Measurements from ENCODE around the gene ARFGEF2. TPM values are rescaled to one million over a fixed set of nuclear protein-coding genes. Genes with fewer than 3 reads are reported as not detected.

ARFGEF2 gene
- total RNA-seq, 1 donor from 2014 or later: 16.6 TPM

GRCh38 chr20:48880331-48880730 is 41.2 kb upstream of the ARFGEF2 start:
- no peak overlapping the region for H3K27ac ChIP-seq
- Mint-ChIP-seq H3K4me3 (no peak overlapping the region), H3K9me3 (no peaks in the 10 kb centered on the region), H3K27ac (no peak overlapping the region), H3K4me1 (no peaks in the 10 kb centered on the region), H3K36me3 (no peaks in the 10 kb centered on the region), H3K27me3 (ENCODE audit: insufficient read depth, low read depth) (peaks cover 2% of the 10 kb centered on the region)
- H3K9me3 ChIP-seq (ENCODE audit: low read depth): no peaks in the 10 kb centered on the region
- no peaks in the 10 kb centered on the region for H4K20me1 ChIP-seq (ENCODE audit: low read depth)
- TF ChIP-seq EZH2phosphoT487 (IDR thresholded peaks at IDR 0.05): no peak
- TF ChIP-seq EZH2 (IDR thresholded peaks at IDR 0.05): no peak
- TF ChIP-seq, protein P1, sequence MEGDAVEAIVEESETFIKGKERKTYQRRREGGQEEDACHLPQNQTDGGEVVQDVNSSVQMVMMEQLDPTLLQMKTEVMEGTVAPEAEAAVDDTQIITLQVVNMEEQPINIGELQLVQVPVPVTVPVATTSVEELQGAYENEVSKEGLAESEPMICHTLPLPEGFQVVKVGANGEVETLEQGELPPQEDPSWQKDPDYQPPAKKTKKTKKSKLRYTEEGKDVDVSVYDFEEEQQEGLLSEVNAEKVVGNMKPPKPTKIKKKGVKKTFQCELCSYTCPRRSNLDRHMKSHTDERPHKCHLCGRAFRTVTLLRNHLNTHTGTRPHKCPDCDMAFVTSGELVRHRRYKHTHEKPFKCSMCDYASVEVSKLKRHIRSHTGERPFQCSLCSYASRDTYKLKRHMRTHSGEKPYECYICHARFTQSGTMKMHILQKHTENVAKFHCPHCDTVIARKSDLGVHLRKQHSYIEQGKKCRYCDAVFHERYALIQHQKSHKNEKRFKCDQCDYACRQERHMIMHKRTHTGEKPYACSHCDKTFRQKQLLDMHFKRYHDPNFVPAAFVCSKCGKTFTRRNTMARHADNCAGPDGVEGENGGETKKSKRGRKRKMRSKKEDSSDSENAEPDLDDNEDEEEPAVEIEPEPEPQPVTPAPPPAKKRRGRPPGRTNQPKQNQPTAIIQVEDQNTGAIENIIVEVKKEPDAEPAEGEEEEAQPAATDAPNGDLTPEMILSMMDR (IDR thresholded peaks at IDR 0.05): no peak
- no peaks in the 10 kb centered on the region for H3F3A ChIP-seq (ENCODE audit: low read depth)
- H3K79me2 ChIP-seq (ENCODE audit: low read depth): no peaks in the 10 kb centered on the region
- H2AFZ ChIP-seq (replicated peaks): no peak overlapping the region
- no peak overlapping the region for H3K4me3 ChIP-seq
- no peak for DNase-seq (ENCODE audit: low spot score)
- no peaks in the 10 kb centered on the region for H3K36me3 ChIP-seq
- H3K9ac ChIP-seq: no peak overlapping the region
- no peaks in the 10 kb centered on the region for H3K4me1 ChIP-seq
- no peak overlapping the region for H3K4me2 ChIP-seq
- H3K27me3 ChIP-seq: no peaks in the 10 kb centered on the region

DNA sequence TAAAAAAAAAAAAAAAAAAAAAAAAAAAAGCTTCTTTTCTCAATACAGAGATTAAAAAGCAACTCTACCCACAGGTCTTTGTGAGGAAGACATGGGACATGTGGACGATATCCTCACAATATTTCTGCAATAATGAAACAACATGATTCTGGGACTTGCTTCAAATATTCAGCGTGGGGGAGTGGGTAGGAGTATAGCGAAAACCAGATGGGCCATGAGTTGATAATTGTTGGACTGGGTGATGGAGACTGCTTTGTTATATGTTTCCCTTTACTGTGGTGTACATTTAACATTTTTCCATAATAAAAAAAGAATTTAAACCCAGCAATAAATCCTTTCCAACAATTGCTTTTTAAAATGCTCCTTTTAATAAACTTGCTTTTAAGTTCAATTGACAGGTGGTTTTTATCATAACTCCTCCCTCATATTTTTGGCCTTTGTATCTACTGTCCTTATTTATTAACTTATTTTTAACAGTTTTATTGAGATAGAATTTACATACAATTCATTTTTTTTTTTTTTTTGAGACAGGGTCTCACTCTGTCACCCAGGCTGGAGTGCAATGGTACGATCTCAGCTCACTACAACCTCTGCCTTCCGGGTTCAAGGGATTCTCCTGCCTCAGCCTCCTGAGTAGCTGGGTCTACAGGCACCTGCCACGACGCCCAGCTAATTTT is 40.4 kb upstream of the ARFGEF2 start:
- no peaks in the 10 kb centered on the region for H3K9me3 ChIP-seq (ENCODE audit: low read depth)
- H3K9ac ChIP-seq: no peak overlapping the region
- Mint-ChIP-seq H3K4me3 (no peak overlapping the region), H3K4me1 (no peaks in the 10 kb centered on the region), H3K9me3 (no peaks in the 10 kb centered on the region), H3K27ac (no peak overlapping the region), H3K36me3 (no peaks in the 10 kb centered on the region), H3K27me3 (ENCODE audit: insufficient read depth, low read depth) (peaks cover 2% of the 10 kb centered on the region)
- H3K27me3 ChIP-seq: no peaks in the 10 kb centered on the region
- H3K79me2 ChIP-seq (ENCODE audit: low read depth): no peaks in the 10 kb centered on the region
- H2AFZ ChIP-seq (replicated peaks): no peak overlapping the region
- DNase-seq (ENCODE audit: low spot score): no peak
- no peak overlapping the region for H3K27ac ChIP-seq
- H3K4me2 ChIP-seq: no peak overlapping the region
- H3K4me3 ChIP-seq: no peak overlapping the region
- no peaks in the 10 kb centered on the region for H3F3A ChIP-seq (ENCODE audit: low read depth)
- TF ChIP-seq EZH2phosphoT487 (IDR thresholded peaks at IDR 0.05) (no peak), EZH2 (IDR thresholded peaks at IDR 0.05) (no peak)
- TF ChIP-seq, protein P1 (IDR thresholded peaks at IDR 0.05): no peak
- no peaks in the 10 kb centered on the region for H3K36me3 ChIP-seq
- H4K20me1 ChIP-seq (ENCODE audit: low read depth): no peaks in the 10 kb centered on the region
- no peaks in the 10 kb centered on the region for H3K4me1 ChIP-seq

DNA sequence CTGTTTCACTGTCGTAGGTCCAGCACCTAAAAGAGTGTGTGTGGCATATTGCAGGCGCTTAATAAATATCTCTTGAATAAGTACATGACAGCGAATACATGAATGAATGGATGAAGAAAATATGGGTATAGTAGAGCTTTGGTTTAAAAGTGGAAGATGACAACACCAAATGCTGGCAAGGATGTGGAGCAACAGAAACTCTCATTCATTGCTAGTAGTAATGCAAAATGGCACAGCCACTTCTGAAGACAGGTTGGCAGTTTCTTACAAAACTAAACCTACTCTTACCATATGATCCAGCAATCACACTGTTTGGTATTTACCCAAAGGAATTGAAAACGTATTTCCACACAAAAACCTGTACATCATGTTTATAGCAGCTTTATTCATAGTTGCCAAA is 36.3 kb upstream of the ARFGEF2 start:
- H3K27ac ChIP-seq: no peak overlapping the region
- H3K4me2 ChIP-seq: no peak overlapping the region
- no peaks in the 10 kb centered on the region for H3F3A ChIP-seq (ENCODE audit: low read depth)
- H3K79me2 ChIP-seq (ENCODE audit: low read depth): no peaks in the 10 kb centered on the region
- no peaks in the 10 kb centered on the region for H3K36me3 Mint-ChIP-seq
- H3K36me3 ChIP-seq: no peaks in the 10 kb centered on the region
- H2AFZ ChIP-seq (replicated peaks): no peak overlapping the region
- no peaks in the 10 kb centered on the region for H3K9me3 Mint-ChIP-seq
- no peak overlapping the region for H3K4me3 Mint-ChIP-seq
- H3K4me1 Mint-ChIP-seq: no peaks in the 10 kb centered on the region
- DNase-seq (ENCODE audit: low spot score): no peak
- H3K4me3 ChIP-seq: no peak overlapping the region
- H3K9ac ChIP-seq: no peak overlapping the region
- H4K20me1 ChIP-seq (ENCODE audit: low read depth): no peaks in the 10 kb centered on the region
- peaks cover 2% of the 10 kb centered on the region for H3K27me3 Mint-ChIP-seq (ENCODE audit: insufficient read depth, low read depth)
- no peaks in the 10 kb centered on the region for H3K4me1 ChIP-seq
- H3K9me3 ChIP-seq (ENCODE audit: low read depth): no peaks in the 10 kb centered on the region
- TF ChIP-seq, protein P1 (IDR thresholded peaks at IDR 0.05): no peak
- TF ChIP-seq EZH2 (IDR thresholded peaks at IDR 0.05) (no peak), EZH2phosphoT487 (IDR thresholded peaks at IDR 0.05) (no peak)
- no peak overlapping the region for H3K27ac Mint-ChIP-seq
- H3K27me3 ChIP-seq: no peaks in the 10 kb centered on the region

Data from neural progenitor cell (in vitro differentiated cells).